ENCODE data around the gene KCNH1.

- no peak for TF ChIP-seq GATAD2A (IDR thresholded peaks at IDR 0.05)
- TF ChIP-seq XRCC5 (IDR thresholded peaks at IDR 0.05; ENCODE audit: low read depth, low read length) = no peak
- no peak for TF ChIP-seq DLX4 (CRISPR knock-in tag; IDR thresholded peaks at IDR 0.05)
- no peak for TF ChIP-seq RERE (CRISPR knock-in tag; IDR thresholded peaks at IDR 0.05; ENCODE audit: borderline replicate concordance)
- no peak for TF ChIP-seq SIN3B (IDR thresholded peaks at IDR 0.05; ENCODE audit: low read depth)
- no peak for TF ChIP-seq EP300 (IDR thresholded peaks at IDR 0.05; ENCODE audit: low read length)
- no peak for TF ChIP-seq ZFX (CRISPR knock-in tag; IDR thresholded peaks at IDR 0.05)
- TF ChIP-seq IRF2 (CRISPR knock-in tag; IDR thresholded peaks at IDR 0.05) = no peak
- TF ChIP-seq UBTF (IDR thresholded peaks at IDR 0.05; ENCODE audit: borderline replicate concordance in 1 of 2, low read depth in 2 of 2, low read length in 2 of 2) = no peak
- TF ChIP-seq EGR1 (conservative IDR thresholded peaks at IDR 0.05) = no peak
- TF ChIP-seq CTCF (IDR thresholded peaks at IDR 0.05 in 2 of 3, conservative IDR thresholded peaks at IDR 0.05 in 1 of 3; ENCODE audit: insufficient read depth in 2 of 3, low read depth in 1 of 3, low read length in 3 of 3) = no peak
Measured at GRCh38 chr1:210899676-210900075, 234.3 kb downstream of the KCNH1 start.
